ENCODE data around the gene C1orf50.
"Not testable (repeated sequence)": the region's sequence is repeated elsewhere in the genome, so short reads cannot be mapped to it uniquely, and the experiment has no call there.

The C1orf50 gene

DNA sequence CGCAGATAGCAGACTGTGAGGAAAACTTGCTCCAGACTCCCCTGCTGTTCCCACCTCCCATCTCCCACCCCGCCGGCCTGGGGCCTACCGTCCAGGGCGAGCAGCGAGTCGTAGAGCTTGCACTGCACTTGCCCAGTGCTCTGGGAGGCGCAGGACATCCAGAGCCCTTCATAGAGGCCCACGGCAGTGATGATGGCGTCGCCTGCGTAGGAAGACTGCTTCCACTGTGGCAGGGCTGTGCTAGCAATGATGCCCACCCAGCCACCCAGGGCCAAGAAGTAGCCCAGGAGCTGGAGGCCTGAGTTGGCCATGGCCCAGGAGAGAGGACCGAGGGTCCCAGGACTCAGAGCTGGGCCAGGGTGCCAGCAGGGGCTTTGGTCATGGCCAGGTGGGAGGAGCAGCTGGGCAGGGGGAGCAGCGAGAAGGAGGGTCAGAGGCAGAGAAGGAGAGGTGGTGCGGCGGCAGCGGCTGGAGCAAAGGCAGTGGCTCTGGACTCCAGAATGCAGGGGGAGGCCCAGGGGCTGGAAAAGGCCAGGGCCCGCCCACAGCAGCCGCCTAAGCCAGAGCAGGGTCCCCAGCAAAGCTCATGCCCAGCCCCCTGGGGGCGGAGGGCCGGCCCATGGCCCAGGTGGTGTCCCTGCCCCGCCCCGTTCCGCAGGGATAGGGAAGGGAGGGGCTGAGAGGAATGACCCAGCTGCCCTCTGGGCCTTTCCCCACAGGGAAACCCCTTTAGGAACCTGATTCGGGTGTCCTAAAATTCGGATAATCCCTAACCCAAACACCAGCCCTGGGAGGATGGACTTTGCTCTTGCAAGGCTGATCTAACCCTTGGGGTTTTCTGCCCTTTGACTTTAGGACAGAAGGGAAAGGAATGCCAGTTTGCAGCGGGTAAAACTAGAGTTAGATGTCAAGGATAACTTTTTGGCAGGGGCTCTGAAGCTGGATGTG, 27.0 kb upstream of the C1orf50 start, which contains the start of gene CLDN19:
TSS of gene CLDN19 (minus strand) at position 484 of the 948 bp plus-strand sequence. CDS start at position 311, 173 bp downstream.
- DNase-seq (ENCODE audit: low spot score) = peak; percentile 88

DNA sequence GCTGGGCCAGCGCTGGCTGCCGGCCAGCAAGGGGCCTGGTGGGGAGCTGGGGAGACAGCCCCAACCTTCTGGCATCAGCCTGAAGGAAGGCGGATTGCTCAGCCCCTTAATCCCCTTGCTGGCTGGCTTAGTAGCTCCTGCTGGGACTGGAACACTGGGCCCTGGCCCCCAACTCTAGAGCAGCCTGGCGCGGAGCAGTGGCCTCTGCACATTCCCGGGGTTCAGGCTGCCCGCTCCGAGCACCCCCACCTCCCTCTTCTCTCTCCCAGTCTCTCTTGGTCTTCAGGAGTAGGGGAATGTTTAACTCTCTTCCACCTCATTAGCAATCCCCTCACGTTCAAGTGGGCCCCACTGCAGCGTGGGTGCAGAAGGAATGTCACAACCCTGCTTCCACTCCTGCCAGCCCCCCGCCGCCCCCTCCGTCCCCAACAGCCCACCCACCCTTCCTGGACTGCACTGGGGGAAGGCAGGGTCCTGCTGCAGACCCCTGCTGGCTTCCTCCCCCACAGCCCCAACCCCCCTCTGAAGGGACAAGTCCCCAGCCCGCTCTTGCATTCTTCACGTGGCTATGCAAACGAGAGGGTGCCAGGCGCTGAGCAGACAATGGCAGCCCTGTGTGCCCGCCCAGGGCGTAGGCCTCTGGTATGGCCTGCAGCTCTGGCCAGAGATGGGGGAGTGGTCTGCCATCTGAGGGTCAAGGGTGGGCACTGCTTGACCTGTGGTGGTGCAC, 26.0 kb upstream of the C1orf50 start:
- DNase-seq (ENCODE audit: low spot score) = peak; percentile 75

DNA sequence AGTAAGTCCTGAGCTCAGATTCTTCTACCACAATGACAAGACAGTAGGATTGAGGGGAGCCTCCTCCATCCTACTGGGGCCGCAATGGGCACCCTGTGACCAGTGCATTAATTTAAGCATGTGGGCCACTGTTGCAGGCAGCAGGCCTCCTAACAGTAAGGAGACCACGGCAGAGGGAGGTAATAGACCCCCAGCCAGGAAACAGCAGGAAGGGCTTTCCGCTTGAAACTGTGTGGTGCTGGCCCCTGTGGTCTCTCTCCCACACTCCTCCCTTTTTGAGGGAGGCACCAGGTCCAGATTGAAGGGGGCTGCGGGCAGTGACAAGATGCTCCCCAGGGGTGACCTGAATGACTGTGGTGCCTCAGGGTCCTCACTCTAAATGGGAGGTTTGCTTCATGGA, 25.3 kb upstream of the C1orf50 start:
- DNase-seq (ENCODE audit: low spot score) = no peak

DNA sequence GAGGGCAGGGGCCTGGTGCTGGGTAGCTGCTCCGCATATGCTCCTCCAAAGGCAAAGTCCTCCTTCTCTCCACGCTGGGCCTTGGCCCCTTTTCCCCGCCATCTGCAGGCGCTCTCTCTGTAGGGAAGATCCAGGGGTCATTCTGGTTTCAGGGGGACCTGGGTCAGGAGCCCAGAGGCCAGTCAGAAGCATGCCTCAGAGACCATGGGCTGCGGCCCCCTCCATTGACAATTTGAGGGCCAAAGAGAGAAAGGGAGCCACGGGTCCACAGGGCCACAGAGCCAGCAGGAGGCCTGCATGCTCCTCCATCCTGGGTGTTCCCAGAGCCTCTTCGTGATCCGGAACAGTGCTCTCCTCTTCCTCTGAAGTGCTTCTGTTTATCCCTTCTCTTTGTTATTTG, 24.9 kb upstream of the C1orf50 start:
- DNase-seq (ENCODE audit: low spot score) = no peak

DNA sequence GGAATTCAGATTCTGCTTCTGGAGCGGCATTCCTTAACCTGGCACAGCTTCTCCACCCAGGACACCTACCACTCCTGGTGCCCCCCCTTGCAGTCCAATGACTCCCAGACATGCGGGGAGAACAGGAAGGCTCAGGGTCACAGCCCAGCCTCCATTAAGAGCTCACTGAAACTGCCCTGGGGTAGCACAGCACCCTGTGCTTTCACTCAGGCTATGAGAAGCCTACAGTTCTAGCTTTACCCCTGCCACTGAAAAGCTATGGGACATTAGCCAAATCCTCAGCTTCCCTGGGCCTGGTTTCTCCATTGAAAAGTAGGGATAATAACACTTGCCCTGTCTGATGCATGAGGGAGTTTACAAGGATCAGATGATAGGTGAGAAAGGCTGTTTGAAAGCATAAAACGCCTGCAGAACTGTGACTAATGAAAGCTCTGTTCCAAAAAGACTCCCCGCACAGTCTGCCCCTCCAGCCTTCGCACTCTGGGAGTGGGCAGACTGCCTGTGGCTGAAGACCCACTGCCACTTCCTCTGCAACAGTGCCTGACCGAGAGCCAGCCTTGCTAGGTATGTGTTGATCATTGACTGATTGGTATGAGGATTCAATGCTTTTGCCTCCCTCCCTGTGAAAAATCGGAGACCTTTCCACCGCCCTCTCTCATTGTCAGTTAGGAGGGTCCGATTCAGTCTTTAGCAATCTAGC, 24.3 kb upstream of the C1orf50 start:
- no peak for DNase-seq (ENCODE audit: low spot score)

DNA sequence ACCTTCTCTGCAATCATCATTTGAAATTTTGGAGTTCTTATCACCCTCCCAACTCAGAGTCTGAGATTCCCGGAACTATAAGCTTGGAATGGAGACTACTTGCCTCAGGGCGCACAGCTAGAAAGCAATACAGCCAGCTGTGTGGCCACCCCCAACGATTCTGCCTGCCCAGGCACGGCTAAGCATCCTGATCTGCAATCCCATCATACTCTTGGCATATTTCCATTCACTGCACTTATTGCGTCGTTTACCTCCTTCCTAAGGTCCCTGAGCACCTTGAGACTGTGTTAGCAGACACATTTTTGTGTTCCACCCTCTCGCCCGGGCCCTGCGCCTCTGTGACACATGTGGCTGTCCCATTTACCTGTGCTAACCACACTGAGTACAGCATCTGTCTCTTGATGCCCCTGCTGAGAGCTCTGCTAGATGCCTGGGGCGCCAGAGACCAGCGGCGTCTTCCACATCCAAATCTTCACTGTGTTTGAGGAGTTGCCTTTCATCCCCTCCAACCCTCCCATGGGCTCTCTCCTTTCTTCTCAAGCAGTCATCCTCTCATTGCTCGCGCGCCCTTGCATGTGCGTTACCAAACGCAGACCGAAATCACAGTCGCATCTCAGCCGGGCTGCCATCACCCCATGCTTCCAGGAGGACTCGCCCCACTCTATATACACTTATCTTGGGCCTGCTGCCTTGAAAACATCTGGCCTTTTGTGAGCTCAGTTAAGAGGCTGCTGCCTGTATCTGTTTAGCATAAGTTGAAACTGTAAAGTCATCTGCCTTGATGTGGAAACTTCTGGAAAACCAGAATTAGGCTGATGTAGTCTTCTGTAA, 23.5 kb upstream of the C1orf50 start:
- DNase-seq (ENCODE audit: low spot score) = peak; percentile 49

DNA sequence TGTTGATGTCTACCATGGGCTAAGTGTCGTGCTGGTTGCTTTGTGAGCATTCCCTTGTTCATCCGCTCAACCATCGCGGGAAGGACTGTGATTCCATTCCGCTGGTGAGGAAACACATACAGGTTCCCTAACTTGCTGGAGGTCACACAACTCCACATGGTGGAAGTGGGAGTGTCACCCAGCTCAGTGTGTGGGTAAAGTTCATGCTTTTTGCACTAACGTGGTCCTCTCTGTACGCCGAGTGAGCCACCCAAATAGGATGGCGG, 23.0 kb upstream of the C1orf50 start:
- no peak for DNase-seq (ENCODE audit: low spot score)

DNA sequence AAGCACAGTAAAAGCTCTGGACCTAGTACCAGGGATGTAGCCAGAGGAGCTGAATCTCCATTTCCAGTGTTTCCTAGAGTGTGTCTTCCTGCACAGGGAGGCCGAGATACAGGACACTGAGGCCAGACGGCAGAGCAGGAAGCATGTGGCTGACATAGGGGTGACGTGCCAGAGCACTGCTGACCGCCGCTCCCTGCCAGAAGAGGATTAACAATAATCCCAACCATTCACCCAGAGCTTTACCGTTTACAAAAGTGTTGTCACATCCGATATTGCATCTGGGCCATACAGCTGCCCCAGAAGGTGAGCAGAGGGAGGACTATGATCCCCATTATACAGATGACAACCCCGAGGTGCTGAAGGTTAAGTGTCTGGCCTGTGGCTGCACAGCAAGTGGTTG, 21.2 kb upstream of the C1orf50 start:
- no peak for DNase-seq (ENCODE audit: low spot score)

DNA sequence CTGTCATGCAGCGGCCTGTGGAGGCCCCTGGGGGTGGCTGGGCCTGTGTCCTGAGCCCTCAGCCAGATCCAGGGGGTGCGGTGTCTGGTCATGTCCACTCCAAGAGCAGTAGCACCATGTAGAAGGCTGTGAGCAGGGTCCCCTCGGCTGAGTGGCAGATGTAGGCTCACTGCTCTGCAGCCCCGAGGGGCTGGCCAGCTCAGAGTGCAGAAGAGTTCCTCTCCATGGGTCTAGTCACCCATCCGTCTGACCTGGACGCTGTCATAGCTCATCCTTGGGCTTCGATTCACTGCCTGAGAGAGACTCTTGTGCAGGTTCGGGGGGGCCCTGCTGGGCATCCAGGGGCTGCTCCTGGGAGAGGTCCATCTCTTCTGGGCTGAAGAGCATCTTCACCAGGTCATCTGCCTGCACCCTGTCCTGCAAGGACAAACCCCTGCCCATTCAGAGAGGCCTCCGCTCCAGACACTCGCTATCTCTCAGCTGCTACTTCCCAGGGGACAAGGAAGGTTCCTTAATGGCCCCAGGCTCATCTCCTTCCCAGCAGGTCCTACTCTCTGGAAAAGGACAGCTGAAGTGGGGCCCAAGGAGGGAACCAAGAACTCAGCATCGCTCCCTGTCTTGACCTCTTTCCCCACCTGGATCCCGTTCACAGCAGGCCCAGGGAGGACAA, 20.5 kb upstream of the C1orf50 start:
- DNase-seq (ENCODE audit: low spot score) = no peak

DNA sequence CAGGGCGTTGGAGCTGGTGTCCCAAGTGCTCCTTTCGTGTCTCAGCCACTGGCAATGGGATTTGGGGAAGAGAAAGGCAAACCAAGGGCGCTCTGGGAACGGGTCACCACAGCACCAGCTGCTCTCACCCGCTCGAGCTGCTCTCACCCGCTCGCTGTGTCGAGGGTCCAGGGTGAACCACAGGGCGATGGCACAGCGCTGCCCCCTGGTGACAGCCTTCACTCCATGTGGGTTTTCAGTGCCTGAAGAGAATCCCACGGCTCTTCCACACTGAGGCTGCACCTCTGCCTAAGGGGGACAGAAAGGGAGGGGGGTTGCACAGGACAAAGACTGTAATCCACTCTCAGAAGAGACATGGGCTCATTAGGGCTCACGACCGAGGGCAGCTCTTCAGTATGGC, 19.9 kb upstream of the C1orf50 start:
- DNase-seq (ENCODE audit: low spot score) = peak; percentile 67

DNA sequence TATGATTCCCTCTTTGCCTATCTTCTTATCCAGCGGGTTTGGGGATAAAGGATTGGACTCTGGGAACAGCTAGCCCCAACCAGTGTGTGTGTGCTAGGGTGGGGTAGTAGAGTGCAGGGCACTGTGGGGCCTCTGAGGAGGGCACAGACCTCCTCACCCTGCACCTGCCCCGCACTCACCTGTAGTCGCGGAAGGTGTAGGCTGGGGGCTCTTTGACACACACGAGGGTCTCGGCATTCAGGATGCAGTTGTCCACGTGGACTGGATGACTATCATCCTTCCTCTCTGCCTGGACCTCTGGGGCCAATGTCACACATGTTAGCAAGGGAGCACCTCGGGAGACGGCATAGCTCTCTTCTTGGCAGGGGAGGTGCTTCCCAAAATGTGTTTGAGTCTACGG, 19.0 kb upstream of the C1orf50 start:
- DNase-seq (ENCODE audit: low spot score) = no peak

DNA sequence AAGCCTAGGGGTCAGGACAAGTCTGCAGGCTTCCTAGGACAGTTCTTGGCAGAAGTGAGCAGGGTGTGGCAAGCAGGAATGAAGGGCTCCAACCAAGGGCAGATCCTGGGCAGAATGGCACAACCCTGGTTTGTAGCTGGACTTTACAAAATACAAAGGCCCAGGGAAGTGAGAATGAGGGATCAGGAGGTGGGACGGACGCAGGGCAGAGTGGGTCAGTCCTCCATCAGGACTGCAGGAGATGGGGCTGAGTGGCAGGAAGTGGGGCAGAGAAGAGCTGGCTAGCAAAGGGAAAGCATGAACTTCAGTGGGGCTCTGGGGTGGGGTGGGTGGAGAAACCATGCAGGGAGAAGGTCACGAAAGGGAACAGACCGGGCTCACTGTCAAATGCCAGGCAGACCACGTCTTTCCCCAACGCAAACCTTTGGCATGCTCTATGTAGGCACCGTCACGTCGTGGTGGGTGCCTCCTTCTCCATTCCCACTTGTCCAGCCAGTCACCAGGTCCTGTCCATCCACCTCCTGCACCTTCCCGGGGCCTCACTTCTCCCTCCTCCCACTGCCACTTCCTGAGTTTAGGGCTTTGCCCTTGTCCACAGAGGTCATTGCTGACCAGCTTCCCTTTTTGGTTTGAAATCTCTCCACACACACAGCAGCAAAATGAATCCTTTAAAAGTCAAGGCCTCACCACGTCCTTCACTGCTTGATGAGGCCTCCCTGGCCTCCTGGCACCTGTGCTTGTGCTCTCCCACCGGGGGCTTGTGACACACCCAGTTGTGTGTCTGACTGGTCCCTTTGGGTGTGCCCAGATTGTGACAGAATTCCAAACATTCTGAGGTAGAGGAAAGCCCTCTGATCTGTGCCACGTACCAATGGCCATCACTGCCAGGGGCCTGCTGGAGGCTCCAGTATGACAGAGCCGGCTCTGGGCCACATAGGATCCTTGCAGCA, 18.3 kb upstream of the C1orf50 start:
- no peak for DNase-seq (ENCODE audit: low spot score)

DNA sequence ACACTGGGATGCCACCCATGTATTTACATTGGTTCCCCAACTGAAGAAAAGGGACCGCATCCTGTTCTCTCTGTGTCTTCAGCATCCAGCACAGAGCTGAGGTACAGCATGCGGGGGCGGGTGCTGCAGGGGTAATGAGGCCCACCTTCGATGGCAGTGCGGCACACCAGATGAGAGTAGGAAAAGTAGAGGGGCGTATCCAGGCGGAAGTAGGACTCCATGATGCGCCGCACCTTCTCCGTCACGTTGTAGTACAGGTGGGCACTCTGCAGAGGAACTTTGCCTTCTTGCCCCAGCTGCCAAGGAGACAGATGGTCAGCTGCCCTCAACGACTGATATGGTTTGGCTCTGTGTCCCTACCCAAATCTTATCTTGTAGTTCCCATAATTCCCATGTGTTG, 17.0 kb upstream of the C1orf50 start:
- DNase-seq (ENCODE audit: low spot score) = no peak

DNA sequence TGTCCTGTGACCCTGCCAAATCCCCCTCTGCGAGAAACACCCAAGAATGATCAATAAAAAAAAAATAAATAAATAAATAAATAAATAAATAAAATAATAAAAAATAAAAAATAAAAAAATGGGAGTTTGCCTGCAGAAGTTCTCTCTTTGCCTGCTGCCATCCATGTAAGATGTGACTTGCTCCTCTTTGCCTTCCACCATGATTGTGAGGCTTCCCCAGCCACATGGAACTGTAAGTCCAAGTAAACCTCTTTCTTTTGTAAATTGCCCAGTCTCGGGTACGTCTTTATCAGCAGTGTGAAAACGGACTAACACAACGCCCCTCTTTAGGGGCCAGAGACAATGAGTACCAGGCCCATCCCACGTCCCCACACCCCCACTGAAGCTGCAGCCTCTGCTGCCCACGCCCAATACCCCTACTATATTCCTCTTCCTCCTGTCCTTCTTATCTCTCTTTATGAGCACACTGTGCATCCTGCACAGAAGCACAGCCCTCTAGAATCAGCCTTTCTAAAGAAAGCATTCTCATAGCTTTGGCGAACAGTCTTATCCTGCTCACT, 15.5 kb upstream of the C1orf50 start:
- not testable (repeated sequence) for DNase-seq (ENCODE audit: low spot score)

DNA sequence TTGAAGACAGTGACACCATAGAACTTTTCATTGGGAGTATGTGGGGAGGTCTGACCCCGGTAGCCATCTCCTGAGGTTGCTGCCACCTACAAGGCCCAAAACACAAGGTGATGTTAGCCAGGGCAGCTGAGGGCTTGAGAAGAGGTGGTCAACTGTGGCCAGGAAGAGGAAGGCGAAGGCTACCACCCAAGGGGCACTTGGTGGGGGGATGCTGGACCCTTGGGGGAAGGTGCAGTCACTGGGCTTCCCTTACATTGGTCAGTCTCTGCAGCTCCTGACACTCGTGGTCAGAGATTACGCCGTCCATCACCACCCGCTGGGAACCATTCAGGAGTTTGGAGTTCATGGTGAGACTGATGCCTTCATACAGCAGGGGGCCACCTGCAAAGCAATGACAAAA, 14.8 kb upstream of the C1orf50 start:
- DNase-seq (ENCODE audit: low spot score) = no peak

DNA sequence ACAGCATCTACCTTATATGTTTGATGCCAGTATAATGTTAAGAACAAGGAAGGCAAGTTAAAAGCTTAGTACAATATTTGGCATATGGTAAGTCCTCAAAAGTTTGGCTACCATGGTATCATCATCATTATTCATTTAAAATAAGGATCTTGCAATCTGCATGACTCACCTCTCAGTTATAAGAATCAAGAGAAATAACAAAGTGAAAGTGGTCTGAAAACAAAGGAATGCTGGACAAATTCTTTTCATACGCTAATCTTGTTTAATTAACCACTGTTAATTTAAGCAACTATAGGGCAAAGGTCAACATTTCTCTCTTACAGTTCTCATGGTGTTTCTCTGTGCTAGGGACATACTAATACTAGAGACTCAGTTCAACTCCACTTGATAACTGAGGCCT, 14.0 kb upstream of the C1orf50 start:
- DNase-seq (ENCODE audit: low spot score) = no peak

DNA sequence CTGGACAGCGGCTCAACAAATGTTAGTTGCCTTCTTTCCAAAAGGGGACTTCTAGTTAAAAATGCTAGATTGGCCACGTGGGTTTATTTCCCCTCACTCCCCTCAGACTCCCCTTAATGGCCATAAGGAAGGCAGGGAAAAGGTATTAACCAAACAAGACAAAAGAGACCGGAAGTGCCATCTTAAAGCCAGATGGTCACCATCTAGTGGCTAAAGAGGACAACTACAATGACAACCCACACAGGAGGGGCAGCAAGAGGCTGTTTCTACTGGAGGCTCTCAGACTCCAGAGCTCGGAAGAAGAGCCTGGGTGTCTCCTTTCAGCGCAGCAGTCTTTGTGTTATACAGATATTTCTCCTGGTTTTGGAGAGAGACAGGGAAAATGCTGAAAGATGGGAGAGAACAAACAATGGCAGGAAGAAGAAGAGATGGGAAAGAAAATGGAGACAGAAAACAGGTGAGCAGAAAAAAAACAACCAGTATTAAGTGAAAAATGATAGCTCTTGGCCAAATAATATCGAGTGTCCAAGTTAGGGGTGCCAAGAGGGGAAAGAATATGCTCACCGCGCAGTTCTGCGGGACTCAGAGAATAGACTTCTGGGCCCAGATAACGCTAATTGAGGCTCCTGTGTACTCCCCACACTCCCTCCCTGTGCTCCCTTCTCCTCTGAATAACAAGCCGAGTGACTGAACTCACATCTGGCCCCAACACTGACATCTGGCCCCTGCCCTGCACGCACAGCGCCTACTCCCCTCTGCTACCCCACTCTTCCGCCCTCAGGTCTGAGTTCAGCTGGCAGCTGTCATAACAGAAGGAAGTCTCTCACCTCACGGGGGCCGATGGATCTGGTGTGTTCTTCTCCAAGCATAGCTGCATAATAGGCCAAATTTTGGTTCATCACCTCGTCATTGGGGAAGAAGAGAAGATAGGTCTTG, 9.8 kb upstream of the C1orf50 start:
- peak; percentile 52 for DNase-seq (ENCODE audit: low spot score)

DNA sequence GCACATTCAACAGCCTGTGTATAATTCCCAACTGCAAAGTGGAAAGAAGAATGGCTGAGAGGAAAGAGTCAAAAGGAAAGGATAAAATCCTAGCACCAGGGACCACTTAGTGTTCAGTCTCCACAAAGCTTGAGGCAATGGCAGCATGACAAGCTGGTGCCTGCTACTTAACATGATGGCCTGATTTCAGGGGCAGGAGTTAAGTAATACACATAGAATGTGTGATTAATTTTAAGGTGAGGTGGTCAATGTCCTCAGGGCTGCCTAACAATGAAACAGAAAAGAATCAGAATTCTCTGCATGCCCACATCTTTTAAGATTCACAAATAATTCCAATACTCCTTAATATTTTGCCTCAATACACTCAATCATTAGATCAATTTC, 9.2 kb upstream of the C1orf50 start:
- no peak for DNase-seq (ENCODE audit: low spot score)

DNA sequence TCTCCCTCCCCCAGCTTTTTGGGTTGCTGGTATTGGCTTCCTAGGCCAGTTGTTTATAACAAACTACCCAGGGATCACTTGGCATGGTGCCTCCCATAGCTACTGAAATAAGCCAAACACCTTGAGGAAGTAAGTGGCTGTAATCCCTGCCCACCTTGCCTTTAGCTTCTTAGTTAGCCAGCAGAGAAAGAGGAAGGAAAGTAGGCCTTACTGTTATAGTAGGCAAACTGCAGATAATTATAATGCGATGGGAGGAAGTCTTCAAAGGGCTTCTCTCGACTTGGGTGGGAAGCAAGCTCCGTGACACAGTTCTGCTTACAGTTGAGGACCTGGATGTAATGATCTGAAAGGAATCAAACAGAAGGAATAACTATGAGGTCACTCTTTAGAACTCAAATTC, 8.4 kb upstream of the C1orf50 start:
- no peak for DNase-seq (ENCODE audit: low spot score)

All from ecto neural progenitor cell (in vitro differentiated cells).